OCI-LY7 (cell line): ENCODE data around the gene ATP11A. TPM values are rescaled to one million over a fixed set of nuclear protein-coding genes. Genes with fewer than 3 reads are reported as not detected.

ENCODE experiments used
- BruUV-seq: library from RNA; stranded (reverse); fragments of 400-500 nt; replicated peaks from 2 replicates; lab custom pipeline; 2021; lab: Mats Ljungman, UMichigan
- CTCF ChIA-PET: fragments of 300-600 bp; sonication (Branson Sonifier 250); formaldehyde crosslinking; loops from one replicate; lab custom pipeline; 2022; ENCODE audit warnings: antibody characterized with exemption; ENCODE audit not compliant: unreplicated experiment; lab: Charles Lee
- POLR2A ChIA-PET: fragments of 300-600 bp; sonication (Branson Sonifier 250); formaldehyde crosslinking; loops from one replicate; lab custom pipeline; 2022; ENCODE audit warnings: antibody characterized with exemption; lab: Charles Lee
- DNase-seq: peaks from one replicate; pipeline ENCODE4 v3.0.0-alpha.2; 2015; ENCODE audit warnings: low spot score
- H2AFZ ChIP-seq: fragments of 200-600 bp; sonication (generic), shearing (Covaris generic); 2 replicates; pipeline ENCODE4 v1.6.1; 2014; ENCODE audit warnings: mild to moderate bottlenecking, antibody characterized with exemption, low read length, moderate library complexity
- H3K27ac ChIP-seq: fragments of 200-600 bp; sonication (generic); 2 replicates; pipeline ENCODE4 v1.5.1; 2014; ENCODE audit warnings: mixed run types, low read depth, mild to moderate bottlenecking, moderate library complexity, low read length, inconsistent platforms; ENCODE audit not compliant: poor library complexity, severe bottlenecking
- H3K36me3 ChIP-seq: fragments of 200-600 bp; sonication (generic); 2 replicates; pipeline ENCODE4 v1.6.1; 2014; ENCODE audit warnings: mild to moderate bottlenecking, antibody characterized with exemption, low read length, moderate library complexity, mixed read lengths; ENCODE audit not compliant: insufficient read depth
- H3K4me1 ChIP-seq: fragments of 200-600 bp; sonication (generic); 2 replicates; pipeline ENCODE4 v1.5.1; 2014; ENCODE audit warnings: mild to moderate bottlenecking, low read length; ENCODE audit not compliant: insufficient read depth, poor library complexity, severe bottlenecking
- H3K4me2 ChIP-seq: fragments of 200-600 bp; sonication (generic); 2 replicates; pipeline ENCODE4 v1.6.1; 2014; ENCODE audit warnings: mild to moderate bottlenecking, low read length
- H3K4me3 ChIP-seq: fragments of 200-600 bp; sonication (generic); 2 replicates; pipeline ENCODE4 v1.5.1; 2014; ENCODE audit warnings: mild to moderate bottlenecking, low read depth, low read length; ENCODE audit not compliant: poor library complexity, severe bottlenecking
- H3K79me2 ChIP-seq: fragments of 200-600 bp; sonication (generic); 2 replicates; pipeline ENCODE4 v1.6.1; 2016; ENCODE audit warnings: low read depth, mild to moderate bottlenecking, low read length, moderate library complexity, mixed read lengths; ENCODE audit not compliant: insufficient read depth
- H3K9me2 ChIP-seq: fragments of 200-600 bp; sonication (generic); 2 replicates; pipeline ENCODE4 v1.6.1; 2016; ENCODE audit warnings: mild to moderate bottlenecking, low read length, mixed read lengths; ENCODE audit not compliant: insufficient read depth
- H3K9me3 ChIP-seq: fragments of 200-600 bp; sonication (generic); 2 replicates; pipeline ENCODE4 v1.6.1; 2014; ENCODE audit warnings: mild to moderate bottlenecking, mixed run types, low read length, mixed read lengths
- H4K20me1 ChIP-seq: fragments of 200-600 bp; sonication (generic); 2 replicates; pipeline ENCODE4 v1.6.1; 2014; ENCODE audit warnings: mild to moderate bottlenecking, antibody characterized with exemption, low read length, moderate library complexity, mixed read lengths; ENCODE audit not compliant: insufficient read depth
- CTCF ChIP-seq: fragments of 200-600 bp; sonication (generic); conservative IDR thresholded peaks from 2 replicates; pipeline ENCODE4 v1.5.1; 2014; ENCODE audit warnings: mild to moderate bottlenecking, antibody characterized with exemption, low read length, moderate library complexity, mixed read lengths
- EZH2phosphoT487 ChIP-seq: fragments of 200-600 bp; sonication (generic); IDR thresholded peaks from 2 replicates; pipeline ENCODE4 v1.6.1; 2018; ENCODE audit warnings: low read depth, borderline replicate concordance, mild to moderate bottlenecking, mixed run types, antibody characterized with exemption, low read length, moderate library complexity, mixed read lengths
- intact Hi-C: fragments of 100-400 bp; cut with micrococcal nuclease; formaldehyde crosslinking; loops from one replicate; pipeline ENCODE4 v1.10.0; 2022; ENCODE audit not compliant: unreplicated experiment
- total RNA-seq, 2 experiments: library from RNA; depleted of rRNA in 1 of 2; stranded (reverse); fragments of >200 nt in 1 of 2; shearing (Covaris generic) in 1 of 2; gene quantifications; 2 replicates each; pipeline ENCODE4 v1.2.3, GENCODE V29; 2014 to 2022

Gene ATP11A
- total RNA-seq, 2 experiments from 2014 or later: 8.8 to 23.1 TPM

DNA sequence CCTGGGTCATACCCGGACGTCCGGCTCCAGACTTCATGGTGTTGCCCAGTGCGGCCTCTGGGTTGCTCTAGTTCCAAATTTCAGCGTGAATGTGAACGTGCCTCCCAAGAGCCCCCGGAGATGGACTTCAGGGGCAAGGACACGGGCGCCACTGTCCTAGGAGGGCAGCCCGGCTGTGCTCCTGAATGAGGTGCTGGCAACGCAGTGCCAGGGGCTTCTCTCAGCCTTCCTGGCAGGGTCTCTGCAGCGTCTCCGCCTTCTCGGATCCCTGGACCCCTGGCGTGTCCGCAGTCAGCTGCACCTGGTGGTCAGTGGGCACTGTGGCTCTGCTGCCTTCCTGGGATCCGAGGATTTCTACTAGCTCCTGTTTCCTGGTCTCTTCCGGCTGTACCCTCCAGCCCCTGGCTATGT, 177.5 kb downstream of the ATP11A start:
- Histone ChIP-seq H3K36me3 (no peaks in the 10 kb centered on the region), H2AFZ (no peak overlapping the region), H3K9me3 (no peaks in the 10 kb centered on the region), H3K79me2 (no peaks in the 10 kb centered on the region), H3K4me1 (no peaks in the 10 kb centered on the region), H4K20me1 (no peaks in the 10 kb centered on the region), H3K4me3 (no peak overlapping the region), H3K4me2 (no peak overlapping the region), H3K27ac (no peak overlapping the region), H3K9me2 (no peaks in the 10 kb centered on the region)
- ChIA-PET POLR2A (no interaction called here), CTCF (no interaction called here)
- intact Hi-C loops: no loop called here
- TF ChIP-seq EZH2phosphoT487: no peak
- TF ChIP-seq CTCF: no peak
- BruUV-seq: no TSS peak
- DNase-seq: no peak

DNA sequence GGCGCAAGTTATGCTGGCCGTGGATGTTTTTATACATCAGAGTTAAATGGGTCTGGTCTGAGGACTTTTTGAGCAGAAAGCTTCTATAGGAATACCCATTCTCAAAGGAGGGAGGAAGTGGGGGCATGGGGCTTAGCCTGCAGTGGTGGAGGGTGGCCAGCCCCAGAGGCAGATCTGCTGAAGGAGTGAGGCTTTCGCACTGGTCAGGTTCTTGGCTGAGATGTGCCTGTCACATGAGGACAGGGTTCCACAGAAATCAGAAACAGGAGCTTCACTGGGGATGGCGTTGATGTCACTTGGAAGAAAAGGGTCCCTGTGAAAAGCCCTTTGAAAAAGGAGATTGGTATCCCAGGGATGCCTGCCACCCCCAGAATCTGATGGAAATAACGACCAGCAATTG, 178.5 kb downstream of the ATP11A start:
- ChIA-PET CTCF (no interaction called here), POLR2A (no interaction called here)
- no peaks in the 10 kb centered on the region for H4K20me1 ChIP-seq
- H3K4me3 ChIP-seq: no peak overlapping the region
- no TSS peak for BruUV-seq
- no peaks in the 10 kb centered on the region for H3K9me2 ChIP-seq
- no peaks in the 10 kb centered on the region for H3K9me3 ChIP-seq
- H3K79me2 ChIP-seq: no peaks in the 10 kb centered on the region
- no peak overlapping the region for H3K4me2 ChIP-seq
- intact Hi-C loops: no loop called here
- no peak overlapping the region for H3K27ac ChIP-seq
- peaks cover 5% of the 10 kb centered on the region for H3K4me1 ChIP-seq
- DNase-seq: no peak
- no peaks in the 10 kb centered on the region for H3K36me3 ChIP-seq
- TF ChIP-seq EZH2phosphoT487: no peak
- TF ChIP-seq CTCF: no peak
- no peak overlapping the region for H2AFZ ChIP-seq

DNA sequence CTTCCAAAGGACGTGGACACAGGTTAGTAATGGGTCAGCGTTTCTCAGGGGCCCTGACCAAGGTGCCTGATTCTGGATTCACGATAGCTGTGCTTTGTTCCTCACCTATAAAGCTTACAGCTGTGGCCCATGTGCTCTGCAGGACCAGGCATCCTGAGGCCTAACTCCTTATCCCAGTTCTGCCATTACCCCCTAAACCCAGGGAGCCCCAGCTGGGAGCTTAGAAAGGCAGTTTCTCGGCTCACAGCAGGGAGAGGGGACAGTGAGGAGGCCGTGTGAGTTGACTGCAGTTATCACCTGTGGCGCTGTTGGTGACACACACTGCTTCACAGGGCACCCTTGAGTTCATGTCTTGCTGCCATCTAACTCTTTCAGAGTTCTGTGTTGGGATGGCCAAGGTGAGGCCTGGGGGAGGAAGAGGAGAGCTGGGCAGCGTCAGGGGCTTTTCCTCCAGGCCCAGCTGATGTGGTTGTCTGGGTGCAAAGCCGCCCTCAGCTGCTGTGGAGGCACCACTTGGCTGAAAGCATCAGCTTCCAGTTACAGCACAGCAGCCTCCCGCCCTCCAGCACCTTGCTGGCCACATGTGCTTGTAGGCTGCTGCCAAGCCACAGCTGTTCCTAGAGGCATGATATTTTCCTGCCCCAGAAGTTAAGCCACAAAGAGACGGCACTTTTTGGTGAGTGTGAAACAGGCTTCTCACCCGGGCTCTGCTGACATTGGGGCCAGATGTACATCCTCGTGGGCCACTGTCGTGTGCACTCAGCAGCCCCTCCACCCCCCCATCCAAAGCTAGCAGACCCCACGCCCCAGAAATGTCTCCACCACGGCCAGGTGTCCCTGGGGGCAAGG, 179.6 kb downstream of the ATP11A start:
- no peak overlapping the region for H3K27ac ChIP-seq
- no peak for TF ChIP-seq EZH2phosphoT487
- TF ChIP-seq CTCF: no peak
- H3K4me2 ChIP-seq: no peak overlapping the region
- H2AFZ ChIP-seq: no peak overlapping the region
- CTCF ChIA-PET: no interaction called here
- H3K4me1 ChIP-seq: peaks cover 5% of the 10 kb centered on the region
- no peaks in the 10 kb centered on the region for H3K9me2 ChIP-seq
- intact Hi-C loops: no loop called here
- H3K79me2 ChIP-seq: no peaks in the 10 kb centered on the region
- no peaks in the 10 kb centered on the region for H3K36me3 ChIP-seq
- H3K9me3 ChIP-seq: no peaks in the 10 kb centered on the region
- DNase-seq: no peak
- no peaks in the 10 kb centered on the region for H4K20me1 ChIP-seq
- POLR2A ChIA-PET: no interaction called here
- no TSS peak for BruUV-seq
- H3K4me3 ChIP-seq: no peak overlapping the region
